Testis (tissue), 3 donors: ENCODE results near the gene METTL26. TPM values are rescaled to one million over a fixed set of nuclear protein-coding genes. Genes with fewer than 3 reads are reported as not detected.

ENCODE experiments used
- DNase-seq: peaks from one replicate; pipeline ENCODE4 v3.0.0-alpha.2; 2019
- H3K27ac ChIP-seq, 2 donors: fragments of 200-600 bp; sonication (generic); one replicate each; pipeline ENCODE4 v1.5.1; 2019
- H3K27me3 ChIP-seq: fragments of 200-600 bp; sonication (generic); one replicate; pipeline ENCODE4 v1.5.1; 2019
- H3K36me3 ChIP-seq: fragments of 200-600 bp; sonication (generic); one replicate; pipeline ENCODE4 v1.5.1; 2017; ENCODE audit warnings: low read depth; ENCODE audit errors: missing control alignments
- H3K4me1 ChIP-seq: fragments of 200-600 bp; sonication (generic); one replicate; pipeline ENCODE4 v1.5.1; 2019
- H3K4me3 ChIP-seq, 2 donors: fragments of 200-600 bp; sonication (generic); one replicate each; pipeline ENCODE4 v1.5.1; 2017 to 2019
- H3K9me3 ChIP-seq: fragments of 200-600 bp; sonication (generic); one replicate; pipeline ENCODE4 v1.5.1; 2017
- CTCF ChIP-seq, 3 experiments: fragments of 450-650 bp in 2 of 3; fragments of 200-600 bp in 1 of 3; sonication (generic) in 1 of 3; IDR thresholded peaks; one replicate each; pipeline ENCODE4 v1.5.1; 2016 to 2019; ENCODE audit warnings: antibody characterized with exemption in 3 of 3, mild to moderate bottlenecking in 2 of 3, moderate library complexity in 1 of 3
- POLR2A ChIP-seq: fragments of 450-650 bp; IDR thresholded peaks from one replicate; pipeline ENCODE4 v1.6.1; 2017; ENCODE audit warnings: antibody characterized with exemption, mild to moderate bottlenecking, moderate library complexity
- WGBS, 2 donors: methylation state at CpG; one replicate each; pipeline ENCODE4 v1.1.5; 2018; 5-methylcytosine and 5-hydroxymethylcytosine counted together
- intact Hi-C: fragments of 100-400 bp; cut with DNase I; formaldehyde crosslinking; loops from one replicate; pipeline ENCODE4 v1.15.1; 2023; ENCODE audit warnings: low total_unique reads
- polyA plus RNA-seq: library from polyadenylated mRNA; stranded (reverse); fragments of 350-450 nt; fragmentation: Illumina TruSeq; extraction: RNeasy Lipid Tissue Mini Kit (QIAGEN cat#74804); gene quantifications from one replicate; pipeline ENCODE4 v1.2.3, GENCODE V29; 2014; ENCODE audit warnings: low read depth, low replicate concordance; ENCODE audit not compliant: insufficient read depth
- total RNA-seq, 2 donors: library from RNA; depleted of rRNA; stranded (reverse); fragments of >200 nt; gene quantifications; one replicate each; pipeline ENCODE4 v1.2.3, GENCODE V29; 2016

Gene METTL26
- total and polyA plus RNA-seq, 3 donors from 2014 or later, result 72.1 to 185 (median 161) TPM

DNA sequence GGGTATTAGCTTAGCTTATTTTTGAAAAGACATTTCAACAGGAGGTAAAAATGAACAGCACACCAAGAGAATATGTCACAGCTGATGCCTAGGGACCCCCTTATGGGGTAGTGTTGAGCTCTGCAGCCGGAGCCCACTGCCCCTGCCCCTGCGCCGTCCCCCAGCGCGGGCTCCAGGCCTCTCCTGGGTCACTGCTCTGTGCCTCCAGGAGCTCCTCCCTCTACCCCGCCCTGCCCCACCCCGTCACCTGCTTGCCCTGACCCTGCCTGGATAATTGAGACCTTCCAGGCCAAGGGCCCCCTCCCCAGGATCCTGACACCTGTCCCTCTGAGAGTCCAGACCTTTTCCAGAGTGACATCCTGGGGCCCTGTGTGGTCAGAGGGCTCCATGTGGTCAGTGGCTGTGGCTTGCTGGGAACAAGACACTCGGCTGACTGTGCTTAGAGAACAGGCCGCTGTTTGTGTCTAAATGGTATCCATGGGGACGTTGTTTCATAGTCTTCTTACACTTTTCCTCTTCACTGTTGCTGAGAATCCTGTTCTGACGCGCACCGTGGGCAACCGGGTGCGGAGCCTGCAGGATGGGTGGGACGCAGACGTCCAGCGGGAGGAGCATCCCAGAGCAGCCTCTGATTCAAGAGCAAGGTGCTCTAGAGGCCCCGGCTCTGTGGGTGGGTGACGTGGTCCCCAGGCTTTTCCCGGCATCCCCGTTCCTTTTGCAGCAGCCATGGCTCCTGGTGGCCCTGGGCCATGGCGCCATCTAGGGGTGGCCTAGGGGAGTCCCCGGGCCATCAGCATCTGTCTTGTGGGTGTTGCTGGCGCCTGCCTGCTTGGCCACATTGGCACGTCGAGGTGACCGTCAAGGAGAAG, 25.4 kb downstream of the METTL26 start:
- TF ChIP-seq POLR2A (no peak), CTCF (IDR thresholded peaks at IDR 0.05) (peak; percentile 27 to 51 (median 43))
- intact Hi-C loops, result no loop called here
- Histone ChIP-seq H3K4me3 (no peak overlapping the region), H3K27ac (no peak overlapping the region), H3K9me3 (no peaks in the 10 kb centered on the region), H3K36me3 (no peaks in the 10 kb centered on the region), H3K4me1 (no peaks in the 10 kb centered on the region), H3K27me3 (no peaks in the 10 kb centered on the region)
- peak; percentile 50 for DNase-seq
- 81 to 97% methylated on average over 7 to 27 of the region's 28 CpGs for WGBS, 2 donors

GRCh38 chr16:609984-610383, 26.1 kb downstream of the METTL26 start:
- intact Hi-C loops, result no loop called here
- WGBS, 2 donors, result 90 to 95% methylated on average over 9 to 14 of the region's 14 CpGs
- DNase-seq, result no peak
- Histone ChIP-seq H3K27ac (no peak overlapping the region), H3K9me3 (no peaks in the 10 kb centered on the region), H3K4me1 (no peaks in the 10 kb centered on the region), H3K4me3 (no peak overlapping the region), H3K27me3 (no peaks in the 10 kb centered on the region), H3K36me3 (no peaks in the 10 kb centered on the region)
- TF ChIP-seq POLR2A (no peak), CTCF (IDR thresholded peaks at IDR 0.05) (no peak)

DNA sequence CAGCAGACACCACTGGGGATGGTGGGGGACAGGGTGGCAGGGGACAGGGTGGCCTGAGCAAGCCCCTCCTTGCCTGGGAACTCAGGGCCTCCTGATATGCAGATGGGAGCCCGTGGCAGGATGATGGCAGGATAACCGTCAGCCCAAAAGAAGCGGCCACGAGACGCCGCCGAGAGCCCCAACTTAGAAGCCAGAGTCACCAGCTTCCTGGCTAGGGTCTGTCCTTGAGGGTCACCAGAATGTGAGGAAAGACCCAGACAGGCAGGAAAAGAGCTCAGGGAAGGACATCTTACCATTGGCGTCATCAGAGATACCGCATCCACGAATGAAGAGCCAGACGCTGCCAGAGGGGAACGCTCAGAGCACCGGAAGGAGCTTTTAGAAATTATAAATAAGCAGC, 26.8 kb downstream of the METTL26 start:
- H3K36me3 ChIP-seq, result no peaks in the 10 kb centered on the region
- H3K9me3 ChIP-seq, result no peaks in the 10 kb centered on the region
- H3K4me3 ChIP-seq, result no peak overlapping the region
- no peaks in the 10 kb centered on the region for H3K27me3 ChIP-seq
- no peaks in the 10 kb centered on the region for H3K4me1 ChIP-seq
- WGBS, 2 donors, result 82 to 84% methylated on average over 10 to 13 of the region's 13 CpGs
- intact Hi-C loops, result no loop called here
- no peak overlapping the region for H3K27ac ChIP-seq
- DNase-seq, result no peak
- no peak for TF ChIP-seq CTCF (IDR thresholded peaks at IDR 0.05)
- no peak for TF ChIP-seq POLR2A

DNA sequence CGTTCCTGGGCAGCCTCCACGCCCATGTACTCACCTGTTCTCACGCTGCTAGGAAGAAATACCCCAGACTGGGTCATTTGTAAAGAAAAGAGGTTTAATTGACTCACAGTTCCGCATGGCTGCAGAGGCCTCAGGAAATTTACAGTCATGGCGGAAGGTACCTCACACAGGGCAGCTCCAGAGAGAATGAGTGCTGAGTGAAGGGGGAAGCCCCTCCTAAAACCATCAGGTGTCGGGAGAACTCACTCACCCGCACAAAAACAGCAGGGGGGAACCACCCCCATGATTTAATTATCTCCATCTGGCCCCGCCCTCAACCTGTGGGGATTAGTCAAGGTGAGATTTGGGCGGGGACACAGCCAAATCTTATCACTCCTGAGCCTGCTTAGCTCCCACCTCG, 28.1 kb downstream of the METTL26 start:
- no peak overlapping the region for H3K27ac ChIP-seq
- H3K4me1 ChIP-seq, result no peaks in the 10 kb centered on the region
- H3K36me3 ChIP-seq, result no peaks in the 10 kb centered on the region
- no peak for TF ChIP-seq POLR2A
- no peak for TF ChIP-seq CTCF (IDR thresholded peaks at IDR 0.05)
- no peak for DNase-seq
- H3K27me3 ChIP-seq, result no peaks in the 10 kb centered on the region
- no peak overlapping the region for H3K4me3 ChIP-seq
- intact Hi-C loops, result no loop called here
- 90 to 92% methylated on average over 10 of the region's 10 CpGs for WGBS, 2 donors
- H3K9me3 ChIP-seq, result no peaks in the 10 kb centered on the region
